ENCODE data around the gene HELT. TPM values are rescaled to one million over a fixed set of nuclear protein-coding genes. Genes with fewer than 3 reads are reported as not detected.

Gene HELT
- total RNA-seq, 1 donor from 2014 or later, result not detected

- Histone ChIP-seq H3K27me3 (ENCODE audit: control insufficient read depth, insufficient read depth, low read length) (no peaks in the 10 kb centered on the region), H3K4me3 (ENCODE audit: low read depth, low read length) (no peak overlapping the region), H3K36me3 (ENCODE audit: control insufficient read depth, insufficient read depth, low read length) (no peaks in the 10 kb centered on the region)
- TF ChIP-seq, protein P1, sequence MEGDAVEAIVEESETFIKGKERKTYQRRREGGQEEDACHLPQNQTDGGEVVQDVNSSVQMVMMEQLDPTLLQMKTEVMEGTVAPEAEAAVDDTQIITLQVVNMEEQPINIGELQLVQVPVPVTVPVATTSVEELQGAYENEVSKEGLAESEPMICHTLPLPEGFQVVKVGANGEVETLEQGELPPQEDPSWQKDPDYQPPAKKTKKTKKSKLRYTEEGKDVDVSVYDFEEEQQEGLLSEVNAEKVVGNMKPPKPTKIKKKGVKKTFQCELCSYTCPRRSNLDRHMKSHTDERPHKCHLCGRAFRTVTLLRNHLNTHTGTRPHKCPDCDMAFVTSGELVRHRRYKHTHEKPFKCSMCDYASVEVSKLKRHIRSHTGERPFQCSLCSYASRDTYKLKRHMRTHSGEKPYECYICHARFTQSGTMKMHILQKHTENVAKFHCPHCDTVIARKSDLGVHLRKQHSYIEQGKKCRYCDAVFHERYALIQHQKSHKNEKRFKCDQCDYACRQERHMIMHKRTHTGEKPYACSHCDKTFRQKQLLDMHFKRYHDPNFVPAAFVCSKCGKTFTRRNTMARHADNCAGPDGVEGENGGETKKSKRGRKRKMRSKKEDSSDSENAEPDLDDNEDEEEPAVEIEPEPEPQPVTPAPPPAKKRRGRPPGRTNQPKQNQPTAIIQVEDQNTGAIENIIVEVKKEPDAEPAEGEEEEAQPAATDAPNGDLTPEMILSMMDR (IDR thresholded peaks at IDR 0.05; ENCODE audit: insufficient read depth, low read length, severe bottlenecking), result no peak
- DNase-seq (ENCODE audit: low read depth) (no peak), FAIRE-seq (no peak)
These were observed 36.6 kb downstream of the HELT start for GRCh38 chr4:185054886-185055285.

DNA sequence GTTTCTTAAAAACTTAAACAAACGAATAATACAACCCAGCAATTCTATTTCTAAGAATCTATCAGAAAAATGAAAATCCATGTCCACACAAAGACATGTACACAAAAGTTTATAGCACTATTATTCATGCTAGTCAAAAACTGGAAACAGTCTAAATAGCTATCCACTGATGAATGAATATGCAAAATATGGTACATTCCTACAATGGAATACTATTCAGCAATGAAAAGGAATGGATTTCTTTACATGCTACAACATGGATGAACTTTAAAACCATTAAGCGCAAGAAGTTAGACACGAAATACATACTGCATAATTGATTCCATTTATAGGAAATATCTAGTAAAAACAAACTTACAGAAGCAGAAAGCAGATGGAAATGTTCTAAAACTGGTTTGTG is 43.3 kb downstream of the HELT start:
- TF ChIP-seq, protein P1 (IDR thresholded peaks at IDR 0.05; ENCODE audit: insufficient read depth, low read length, severe bottlenecking), result no peak
- FAIRE-seq, result no peak
- no peak overlapping the region for H3K4me3 ChIP-seq (ENCODE audit: low read depth, low read length)

GRCh38 chr4:185062606-185063005 is 44.3 kb downstream of the HELT start:
- no peak for DNase-seq (ENCODE audit: low read depth)
- Histone ChIP-seq H3K36me3 (ENCODE audit: control insufficient read depth, insufficient read depth, low read length) (no peaks in the 10 kb centered on the region), H3K27me3 (ENCODE audit: control insufficient read depth, insufficient read depth, low read length) (no peaks in the 10 kb centered on the region), H3K4me3 (ENCODE audit: low read depth, low read length) (no peak overlapping the region)
- TF ChIP-seq, protein P1 (IDR thresholded peaks at IDR 0.05; ENCODE audit: insufficient read depth, low read length, severe bottlenecking), result no peak
- no peak for FAIRE-seq

More for the DNA sequence above, 43.3 kb downstream of the HELT start:
- Histone ChIP-seq H3K27me3 (ENCODE audit: control insufficient read depth, insufficient read depth, low read length) (no peaks in the 10 kb centered on the region), H3K36me3 (ENCODE audit: control insufficient read depth, insufficient read depth, low read length) (no peaks in the 10 kb centered on the region)
- DNase-seq (ENCODE audit: low read depth), result no peak

- Histone ChIP-seq H3K4me3 (ENCODE audit: low read depth, low read length) (no peak overlapping the region), H3K27me3 (ENCODE audit: control insufficient read depth, insufficient read depth, low read length) (no peaks in the 10 kb centered on the region), H3K36me3 (ENCODE audit: control insufficient read depth, insufficient read depth, low read length) (no peaks in the 10 kb centered on the region)
- DNase-seq (ENCODE audit: low read depth) (no peak), FAIRE-seq (no peak)
- TF ChIP-seq, protein P1 (IDR thresholded peaks at IDR 0.05; ENCODE audit: insufficient read depth, low read length, severe bottlenecking), result no peak
These were observed 47.9 kb downstream of the HELT start for GRCh38 chr4:185066179-185066578.

GRCh38 chr4:185068837-185069236 is 50.5 kb downstream of the HELT start:
- FAIRE-seq, result no peak
- Histone ChIP-seq H3K4me3 (ENCODE audit: low read depth, low read length) (no peak overlapping the region), H3K36me3 (ENCODE audit: control insufficient read depth, insufficient read depth, low read length) (no peaks in the 10 kb centered on the region), H3K27me3 (ENCODE audit: control insufficient read depth, insufficient read depth, low read length) (no peaks in the 10 kb centered on the region)
- DNase-seq (ENCODE audit: low read depth), result no peak
- TF ChIP-seq, protein P1 (IDR thresholded peaks at IDR 0.05; ENCODE audit: insufficient read depth, low read length, severe bottlenecking), result no peak

Other genes starting within 250 kb of the HELT start
- gene ACSL1, start 192.5 kb upstream of the HELT start, total RNA-seq, result 60.3 and 97.9 TPM in 2 replicates
- 16.9 and 20.0 TPM in 2 replicates for gene SLC25A4, start 124.8 kb downstream of the HELT start, total RNA-seq
- 30.0 and 32.9 TPM in 2 replicates for gene CFAP97, start 185.5 kb downstream of the HELT start, total RNA-seq
- 14.3 and 18.4 TPM in 2 replicates for gene SNX25, start 191.1 kb downstream of the HELT start, total RNA-seq